B cell (primary cell): ENCODE measurements around the gene SARS2. TPM values are rescaled to one million over a fixed set of nuclear protein-coding genes. Genes with fewer than 3 reads are reported as not detected.

ENCODE experiments used
- ATAC-seq: fragments of 200-7000 bp; cut with Tn5 transposase; one replicate; pipeline ENCODE4 v1.10.0; 2021; ENCODE audit warnings: low read depth, mild to moderate bottlenecking, moderate number of reproducible peaks, moderate library complexity
- CTCF ChIA-PET: fragments of 350-600 bp; sonication (Branson Sonifier 250); formaldehyde crosslinking; loops from one replicate; lab custom pipeline; 2021; ENCODE audit warnings: antibody characterized with exemption, inconsistent platforms; lab: Charles Lee
- POLR2A ChIA-PET: fragments of 350-600 bp; sonication (Branson Sonifier 250); formaldehyde crosslinking; loops from one replicate; lab custom pipeline; 2021; ENCODE audit warnings: antibody characterized with exemption; lab: Charles Lee
- DNase-seq: peaks from one replicate; pipeline ENCODE4 v3.0.0; 2013
- H2AFZ ChIP-seq: 2 replicates; pipeline ENCODE4 v1.6.1; 2012; ENCODE audit warnings: mild to moderate bottlenecking, low read depth, low read length; ENCODE audit not compliant: insufficient read depth, poor library complexity, severe bottlenecking
- H3K27ac ChIP-seq, 2 donors: 1 replicate in 1 of 2; 2 replicates in 1 of 2; pipeline ENCODE4 v1.5.1; 2012 to 2013; ENCODE audit warnings: low read length in 2 of 2, mild to moderate bottlenecking in 2 of 2, moderate library complexity in 1 of 2
- H3K27me3 ChIP-seq, 4 experiments: fragments of 200-600 bp in 1 of 4; sonication (generic) in 1 of 4; replicated peaks in 1 of 4; 1 replicate in 2 of 4; 2 replicates in 2 of 4; pipeline versions ENCODE4 v1.6.1 to v1.7.0; 2013 to 2016; ENCODE audit warnings: low read length in 3 of 4, mild to moderate bottlenecking in 2 of 4, mixed read lengths in 1 of 4, moderate library complexity in 1 of 4; ENCODE audit not compliant: insufficient read depth in 4 of 4, control insufficient read depth in 3 of 4; ENCODE audit errors: control extremely low read depth in 1 of 4
- H3K36me3 ChIP-seq, 2 experiments: replicated peaks in 1 of 2; 1 replicate in 1 of 2; 2 replicates in 1 of 2; pipeline versions ENCODE4 v1.6.1 to v1.7.1; 2013; ENCODE audit warnings: low read length in 1 of 2; ENCODE audit not compliant: insufficient read depth in 2 of 2, control insufficient read depth in 1 of 2; ENCODE audit errors: control extremely low read depth in 1 of 2, extremely low read depth in 1 of 2
- H3K4me1 ChIP-seq, 2 donors: fragments of 200-600 bp in 1 of 2; sonication (generic) in 1 of 2; 1 replicate in 1 of 2; 2 replicates in 1 of 2; pipeline versions ENCODE4 v1.5.1 to v1.6.1; 2013 to 2017; ENCODE audit warnings: low read length in 2 of 2; ENCODE audit not compliant: control insufficient read depth in 2 of 2, insufficient read depth in 2 of 2
- H3K4me2 ChIP-seq: replicated peaks from 2 replicates; pipeline ENCODE3; 2012; ENCODE audit warnings: mild to moderate bottlenecking, low read depth, low read length; ENCODE audit not compliant: poor library complexity, severe bottlenecking
- H3K4me3 ChIP-seq, 5 experiments: fragments of 200-600 bp in 1 of 5; sonication (generic) in 1 of 5; 1 replicate in 3 of 5; 2 replicates in 2 of 5; pipeline versions ENCODE4 v1.5.1 to v1.7.0; 2011 to 2016; ENCODE audit warnings: low read length in 4 of 5, mild to moderate bottlenecking in 4 of 5, low read depth in 2 of 5, control low read depth in 1 of 5, moderate library complexity in 1 of 5; ENCODE audit not compliant: insufficient read depth in 1 of 5; ENCODE audit errors: control extremely low read depth in 1 of 5, extremely low read depth in 1 of 5
- H3K79me2 ChIP-seq: fragments of 200-600 bp; sonication (generic); one replicate; pipeline ENCODE4 v1.6.0; 2016; ENCODE audit warnings: low read length; ENCODE audit not compliant: control insufficient read depth, insufficient read depth
- H3K9ac ChIP-seq: fragments of 200-600 bp; sonication (generic); 2 replicates; pipeline ENCODE4 v1.6.1; 2017; ENCODE audit warnings: mild to moderate bottlenecking, low read length, moderate library complexity
- H3K9me3 ChIP-seq, 3 donors: one replicate each; pipeline versions ENCODE4 v1.6.1 to v1.7.1; 2013; ENCODE audit warnings: low read length in 2 of 3; ENCODE audit not compliant: control insufficient read depth in 2 of 3, insufficient read depth in 1 of 3; ENCODE audit errors: control extremely low read depth in 1 of 3
- H4K20me1 ChIP-seq: 2 replicates; pipeline ENCODE4 v1.6.0; 2012; ENCODE audit warnings: mild to moderate bottlenecking, low read length; ENCODE audit not compliant: insufficient read depth, control insufficient read depth, poor library complexity, severe bottlenecking
- H3K27ac Mint-ChIP-seq: one replicate; pipeline ENCODE4 v1.8.0; 2021; ENCODE audit warnings: mixed read lengths
- H3K27me3 Mint-ChIP-seq: one replicate; pipeline ENCODE4 v1.8.0; 2021; ENCODE audit warnings: mixed read lengths
- H3K4me1 Mint-ChIP-seq: one replicate; pipeline ENCODE4 v1.8.0; 2021; ENCODE audit warnings: mixed read lengths
- H3K4me3 Mint-ChIP-seq: one replicate; pipeline ENCODE4 v1.8.0; 2021; ENCODE audit warnings: mixed read lengths
- H3K9me3 Mint-ChIP-seq: one replicate; pipeline ENCODE4 v1.8.0; 2022; ENCODE audit warnings: mixed read lengths; ENCODE audit not compliant: insufficient read depth
- EZH2 ChIP-seq: IDR thresholded peaks from 2 replicates; pipeline ENCODE4 v1.6.1; 2012; ENCODE audit warnings: borderline replicate concordance, low read depth, mild to moderate bottlenecking, moderate library complexity, low read length; ENCODE audit not compliant: insufficient read depth, poor library complexity, severe bottlenecking
- WGBS: methylation state at CpG from one replicate; pipeline ENCODE4 v1.1.5; 2013; ENCODE audit warnings: missing lambda C conversion rate; ENCODE audit not compliant: insufficient coverage; 5-methylcytosine and 5-hydroxymethylcytosine counted together
- intact Hi-C: fragments of 100-400 bp; cut with micrococcal nuclease; formaldehyde crosslinking; loops from one replicate; pipeline ENCODE4 v1.10.0; 2022
- polyA plus RNA-seq: library from polyadenylated mRNA; depleted of rRNA; stranded (reverse); fragments of >200 nt; gene quantifications from 2 replicates; pipeline ENCODE4 v1.2.3, GENCODE V29; 2012
- total RNA-seq, 2 donors: library from RNA; stranded (reverse); fragments of 120-200 nt in 1 of 2; gene quantifications; 1 replicate in 1 of 2; 2 replicates in 1 of 2; pipeline versions ENCODE4 v1.2.3 to v1.2.4, GENCODE V29; 2013 to 2022
- TF ChIP-seq, protein P1 (sequence below): fragments of 200-600 bp; IDR thresholded peaks from one replicate; pipeline ENCODE4 v1.8.0; 2022; ENCODE audit warnings: antibody characterized with exemption, mild to moderate bottlenecking

The SARS2 gene
- total and polyA plus RNA-seq, 2 donors (not counting 1 experiment from before 2014, with no cell fraction given) = 38.1 to 65.9 TPM

DNA sequence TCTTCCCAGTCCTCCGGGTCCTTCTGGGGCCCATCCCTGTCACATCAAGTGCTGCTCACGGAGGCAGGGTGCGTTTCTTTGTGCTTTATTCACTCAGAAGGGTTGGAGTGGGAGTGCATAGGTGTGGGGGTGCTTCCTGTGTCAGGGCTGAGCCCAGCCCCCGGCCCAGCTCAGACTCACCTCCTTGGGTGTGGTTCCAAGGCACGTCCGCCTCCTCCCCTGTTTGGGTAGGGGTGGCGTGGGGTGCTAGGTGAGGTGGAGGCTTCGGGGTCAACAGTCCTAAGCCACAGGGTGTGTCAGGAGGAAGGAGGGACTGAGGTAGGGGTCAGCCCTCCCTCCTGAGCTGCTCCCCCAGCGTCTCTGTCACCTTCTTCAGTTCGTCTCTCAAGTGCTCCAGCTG lies 21.7 kb downstream of the SARS2 start:
- Histone ChIP-seq H4K20me1 (peaks cover 12% of the 10 kb centered on the region), H3K4me3 (no peak overlapping the region), H3K9ac (no peak overlapping the region), H3K79me2 (peaks cover 20% of the 10 kb centered on the region), H3K4me2 (no peak overlapping the region), H3K9me3 (no peaks in the 10 kb centered on the region), H3K4me1 (no peaks in the 10 kb centered on the region), H3K27ac (no peak overlapping the region), H3K36me3 (peaks cover 0 to 34% of the 10 kb centered on the region in 2 experiments), H3K27me3 (peaks cover 0 to 2% (median 0%) of the 10 kb centered on the region in 4 experiments), H2AFZ (no peak overlapping the region)
- no peak overlapping the region for H3K4me3 Mint-ChIP-seq
- no peak overlapping the region for H3K27ac Mint-ChIP-seq
- no peaks in the 10 kb centered on the region for H3K27me3 Mint-ChIP-seq
- no peak for DNase-seq
- 88% methylated on average over 8 of the region's 10 CpGs for WGBS
- no peak for TF ChIP-seq EZH2
- TF ChIP-seq, protein P1, sequence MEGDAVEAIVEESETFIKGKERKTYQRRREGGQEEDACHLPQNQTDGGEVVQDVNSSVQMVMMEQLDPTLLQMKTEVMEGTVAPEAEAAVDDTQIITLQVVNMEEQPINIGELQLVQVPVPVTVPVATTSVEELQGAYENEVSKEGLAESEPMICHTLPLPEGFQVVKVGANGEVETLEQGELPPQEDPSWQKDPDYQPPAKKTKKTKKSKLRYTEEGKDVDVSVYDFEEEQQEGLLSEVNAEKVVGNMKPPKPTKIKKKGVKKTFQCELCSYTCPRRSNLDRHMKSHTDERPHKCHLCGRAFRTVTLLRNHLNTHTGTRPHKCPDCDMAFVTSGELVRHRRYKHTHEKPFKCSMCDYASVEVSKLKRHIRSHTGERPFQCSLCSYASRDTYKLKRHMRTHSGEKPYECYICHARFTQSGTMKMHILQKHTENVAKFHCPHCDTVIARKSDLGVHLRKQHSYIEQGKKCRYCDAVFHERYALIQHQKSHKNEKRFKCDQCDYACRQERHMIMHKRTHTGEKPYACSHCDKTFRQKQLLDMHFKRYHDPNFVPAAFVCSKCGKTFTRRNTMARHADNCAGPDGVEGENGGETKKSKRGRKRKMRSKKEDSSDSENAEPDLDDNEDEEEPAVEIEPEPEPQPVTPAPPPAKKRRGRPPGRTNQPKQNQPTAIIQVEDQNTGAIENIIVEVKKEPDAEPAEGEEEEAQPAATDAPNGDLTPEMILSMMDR = no peak
- POLR2A ChIA-PET = no interaction called here
- intact Hi-C loops = no loop called here
- H3K9me3 Mint-ChIP-seq = no peaks in the 10 kb centered on the region
- H3K4me1 Mint-ChIP-seq = peaks cover 3% of the 10 kb centered on the region
- no peak for ATAC-seq
- CTCF ChIA-PET = no interaction called here

DNA sequence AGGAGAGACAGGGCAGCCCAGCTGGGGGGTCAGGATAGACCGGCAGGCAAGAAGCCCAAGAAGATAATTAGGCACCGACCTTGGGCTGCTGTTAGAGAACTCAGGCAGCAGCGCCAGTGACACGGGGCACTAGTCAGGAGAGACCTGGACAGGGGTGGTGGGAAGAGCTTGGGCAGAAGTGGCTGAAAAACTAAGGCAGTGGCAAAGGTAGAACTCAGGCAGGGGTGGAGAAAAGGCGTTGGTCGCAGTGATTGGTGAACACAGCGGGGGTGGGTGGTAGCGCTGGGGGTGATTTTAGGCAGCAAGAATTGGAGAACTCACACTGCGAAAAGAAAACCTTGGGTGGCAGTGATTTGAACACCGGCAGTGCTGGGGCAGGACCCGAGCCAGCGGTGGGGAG lies 22.9 kb downstream of the SARS2 start:
- 98% methylated on average over 12 of the region's 12 CpGs for WGBS
- Histone ChIP-seq H3K27me3 (peaks cover 0 to 2% (median 0%) of the 10 kb centered on the region in 4 experiments), H3K4me1 (no peaks in the 10 kb centered on the region), H3K79me2 (peaks cover 30% of the 10 kb centered on the region), H2AFZ (no peak overlapping the region), H3K4me2 (no peak overlapping the region), H3K9ac (no peak overlapping the region), H3K27ac (no peak overlapping the region), H4K20me1 (peaks cover 12% of the 10 kb centered on the region), H3K36me3 (peaks cover 0 to 34% of the 10 kb centered on the region in 2 experiments), H3K9me3 (no peaks in the 10 kb centered on the region), H3K4me3 (no peak overlapping the region)
- CTCF ChIA-PET = no interaction called here
- H3K9me3 Mint-ChIP-seq = no peaks in the 10 kb centered on the region
- POLR2A ChIA-PET = no interaction called here
- ATAC-seq (no peak), DNase-seq (no peak)
- H3K27ac Mint-ChIP-seq = no peak overlapping the region
- H3K4me1 Mint-ChIP-seq = peaks cover 6% of the 10 kb centered on the region
- no peak overlapping the region for H3K4me3 Mint-ChIP-seq
- H3K27me3 Mint-ChIP-seq = no peaks in the 10 kb centered on the region
- intact Hi-C loops = no loop called here
- TF ChIP-seq EZH2 = no peak
- TF ChIP-seq, protein P1 = no peak
